HL-60/S4 (cell line): ENCODE measurements around the gene TTLL5.

Experiments used
- in situ Hi-C: fragments of 300-500 bp; cut with MboI; formaldehyde crosslinking; loops from 2 replicates; pipeline ENCODE4 v1.14.3; 2022; ENCODE audit warnings: low sequenced_read_pairs

Gene TTLL5

DNA sequence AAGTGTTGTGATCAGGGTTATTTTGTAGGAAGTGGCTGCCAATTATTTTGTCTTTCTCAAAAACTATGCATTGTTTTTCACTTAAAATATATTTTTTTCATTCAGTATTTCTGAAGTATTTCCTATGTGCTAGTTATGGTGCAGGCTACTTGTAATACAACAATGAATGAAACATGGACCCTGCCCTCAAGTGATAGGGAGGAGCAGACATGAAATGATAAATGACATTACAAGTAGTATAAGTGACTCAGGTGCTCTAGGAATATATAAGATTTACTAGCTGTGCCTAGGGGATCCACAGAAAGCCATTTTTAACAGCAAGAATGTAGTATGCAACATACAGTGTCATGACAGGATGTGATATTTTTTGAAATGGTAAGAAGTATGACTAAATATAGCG, 65.3 kb downstream of the TTLL5 start:
- in situ Hi-C loops: no loop called here

DNA sequence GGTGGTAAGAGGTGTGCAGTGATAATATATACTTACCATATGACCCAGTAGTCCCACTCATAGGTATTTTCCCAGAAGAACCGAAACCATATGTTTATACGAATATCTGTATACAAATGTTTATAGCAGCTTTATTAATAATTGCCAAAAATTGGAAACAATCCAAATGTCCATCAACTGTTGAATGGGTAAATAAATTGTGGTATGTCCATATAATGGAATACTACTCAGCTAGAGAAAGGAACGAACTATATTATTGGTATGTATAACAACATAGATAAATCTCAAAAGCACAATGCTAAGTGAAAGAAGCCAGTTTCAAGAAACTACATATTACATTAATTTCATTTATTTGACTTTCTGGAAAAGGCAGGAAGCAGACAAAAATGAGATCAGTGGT, 66.1 kb downstream of the TTLL5 start:
- in situ Hi-C loops: no loop called here

GRCh38 chr14:75732888-75733287, 71.8 kb downstream of the TTLL5 start:
- in situ Hi-C loops: no loop called here

DNA sequence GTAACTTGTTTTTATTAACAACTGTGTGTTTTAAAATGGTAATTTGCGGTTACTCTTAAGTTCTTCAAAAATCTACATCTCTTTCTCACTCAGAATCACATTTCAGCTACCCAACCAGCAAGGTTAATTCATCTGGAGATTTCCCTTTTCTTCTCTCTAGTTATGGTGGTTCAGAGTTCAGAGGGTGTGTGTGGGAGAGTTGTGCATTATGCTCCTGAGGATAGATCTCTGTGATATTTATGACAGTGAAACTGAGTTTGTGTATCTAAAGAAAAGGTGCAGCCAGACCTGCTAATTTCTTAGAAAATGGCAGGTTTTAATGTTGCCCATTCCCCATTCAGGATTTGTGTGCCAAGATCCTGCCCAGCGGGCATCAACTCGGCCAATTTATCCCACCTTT, 73.8 kb downstream of the TTLL5 start:
- in situ Hi-C loops: no loop called here

GRCh38 chr14:75736845-75737485, 75.9 kb downstream of the TTLL5 start:
- in situ Hi-C loops: no loop called here

- in situ Hi-C loops: no loop called here
Measured at GRCh38 chr14:75738192-75738591, 77.1 kb downstream of the TTLL5 start.

GRCh38 chr14:75742867-75743266, 81.8 kb downstream of the TTLL5 start:
- in situ Hi-C loops: no loop called here

GRCh38 chr14:75747899-75748298, 86.9 kb downstream of the TTLL5 start:
- in situ Hi-C loops: no loop called here

GRCh38 chr14:75748336-75748735, 87.3 kb downstream of the TTLL5 start:
- in situ Hi-C loops: no loop called here

DNA sequence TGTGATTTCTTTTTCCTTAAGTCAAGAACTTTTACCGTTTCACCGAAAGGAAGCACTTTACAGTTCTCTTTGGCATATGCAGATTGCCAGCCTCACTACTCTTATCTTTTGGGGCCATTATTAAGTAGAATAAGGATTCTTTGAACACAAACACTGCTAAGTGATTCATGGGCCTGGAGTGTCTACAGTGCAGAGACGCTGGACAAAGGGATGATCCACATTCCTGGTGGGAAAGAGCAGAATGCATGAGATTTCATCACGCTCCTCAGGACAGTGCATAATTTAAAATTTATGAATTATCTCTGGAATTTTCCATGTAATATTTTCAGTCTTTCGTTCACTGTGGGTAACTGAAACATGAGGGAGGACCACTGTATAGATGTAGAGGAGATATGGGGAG, 90.2 kb downstream of the TTLL5 start:
- in situ Hi-C loops: no loop called here

- in situ Hi-C loops: no loop called here
Measured at GRCh38 chr14:75752086-75752485, 91.0 kb downstream of the TTLL5 start.

DNA sequence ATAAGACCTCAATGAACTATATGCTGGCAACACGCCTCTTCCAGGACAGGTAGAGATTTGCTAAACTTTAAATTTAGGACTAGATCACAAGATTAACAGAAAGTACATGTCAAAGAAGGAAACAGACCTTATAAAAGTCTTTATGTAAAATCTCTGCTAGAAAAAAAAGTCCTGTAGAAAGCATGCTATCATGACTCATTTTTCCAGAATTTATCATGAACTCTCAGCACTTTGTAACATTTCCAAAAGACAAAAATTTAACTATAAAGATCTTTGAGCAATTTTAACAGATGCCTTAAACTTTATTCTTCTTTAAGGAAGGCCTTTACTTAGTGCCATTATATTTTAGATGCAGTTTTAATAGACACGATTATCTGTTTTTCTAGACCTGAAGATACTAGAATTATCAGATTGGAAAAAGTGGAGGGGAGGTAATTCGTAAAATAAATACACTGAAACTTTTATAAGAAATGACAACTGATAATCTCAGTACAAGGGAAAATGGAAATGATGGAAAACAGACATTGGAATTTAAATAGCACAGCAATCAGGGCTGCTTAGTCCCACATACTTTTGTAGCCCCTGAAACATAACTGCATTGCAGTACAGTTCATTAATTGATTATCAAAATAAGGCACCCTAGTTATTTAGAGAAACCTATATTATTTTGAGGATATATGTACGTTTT, 92.0 kb downstream of the TTLL5 start:
- in situ Hi-C loops: no loop called here

DNA sequence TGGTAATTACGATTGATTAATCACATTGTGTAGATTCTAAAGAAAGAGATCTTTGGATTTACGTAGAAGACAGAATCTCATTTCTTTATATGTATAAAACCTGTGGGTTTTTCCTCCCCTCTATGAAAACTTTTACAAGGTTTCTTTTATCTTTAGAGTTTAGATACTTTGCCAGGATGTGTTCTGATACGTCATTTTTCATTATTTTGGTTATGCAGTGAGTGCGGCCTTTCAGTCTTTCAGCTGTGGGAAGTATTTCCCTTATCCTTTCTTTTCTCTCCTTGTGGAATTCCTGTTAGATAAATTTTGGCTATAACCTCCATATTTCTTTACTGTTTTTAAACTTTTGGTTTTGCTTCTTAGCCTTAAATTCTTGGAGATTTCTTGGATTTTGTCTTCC, 92.7 kb downstream of the TTLL5 start:
- in situ Hi-C loops: no loop called here

- in situ Hi-C loops: no loop called here
Measured at GRCh38 chr14:75757644-75758402, 96.8 kb downstream of the TTLL5 start.

DNA sequence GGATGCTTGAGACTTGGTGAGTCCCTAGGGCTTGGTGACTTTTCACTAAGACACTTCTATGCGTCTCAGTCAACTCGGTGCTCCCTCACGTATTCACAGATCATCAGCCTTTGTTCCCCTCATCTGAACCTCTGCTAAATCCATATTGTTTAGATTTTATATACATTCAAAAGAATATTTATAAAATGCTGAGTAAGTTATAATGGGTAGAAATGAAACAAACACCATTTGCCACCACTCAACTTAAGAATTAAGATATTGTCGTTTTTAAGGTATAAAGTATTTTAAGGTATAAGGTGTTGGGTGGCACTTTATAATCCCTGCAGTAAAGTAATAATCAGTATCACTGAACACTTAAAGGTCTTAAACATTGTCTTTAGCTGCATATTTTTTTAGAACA, 103.0 kb downstream of the TTLL5 start:
- in situ Hi-C loops: no loop called here

GRCh38 chr14:75769047-75769685, 108.1 kb downstream of the TTLL5 start:
- in situ Hi-C loops: no loop called here

- in situ Hi-C loops: no loop called here
Measured at GRCh38 chr14:75770635-75771034, 109.6 kb downstream of the TTLL5 start.

DNA sequence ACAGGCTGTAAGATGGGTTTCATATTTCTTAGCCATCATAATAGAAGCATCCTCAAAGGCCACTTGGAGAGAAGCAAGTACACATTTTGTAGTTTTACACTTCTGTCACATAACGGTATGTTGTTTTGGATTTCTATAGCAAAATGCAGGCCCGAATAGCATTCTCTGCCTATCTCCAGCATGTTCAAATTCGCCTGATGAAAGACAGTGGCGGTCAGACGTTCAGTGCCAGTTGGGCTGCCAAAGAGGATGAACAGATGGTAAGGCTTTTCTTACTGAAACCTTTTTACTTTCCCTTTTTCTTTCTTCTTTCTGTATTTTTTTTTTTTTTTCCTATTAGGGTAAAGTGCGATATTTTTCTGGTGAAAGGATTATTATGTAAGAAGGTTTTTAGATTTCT, 110.5 kb downstream of the TTLL5 start:
- in situ Hi-C loops: no loop called here

- in situ Hi-C loops: no loop called here
Measured at GRCh38 chr14:75773046-75773445, 112.0 kb downstream of the TTLL5 start.

- in situ Hi-C loops: no loop called here
Measured at GRCh38 chr14:75781096-75781495, 120.0 kb downstream of the TTLL5 start.

DNA sequence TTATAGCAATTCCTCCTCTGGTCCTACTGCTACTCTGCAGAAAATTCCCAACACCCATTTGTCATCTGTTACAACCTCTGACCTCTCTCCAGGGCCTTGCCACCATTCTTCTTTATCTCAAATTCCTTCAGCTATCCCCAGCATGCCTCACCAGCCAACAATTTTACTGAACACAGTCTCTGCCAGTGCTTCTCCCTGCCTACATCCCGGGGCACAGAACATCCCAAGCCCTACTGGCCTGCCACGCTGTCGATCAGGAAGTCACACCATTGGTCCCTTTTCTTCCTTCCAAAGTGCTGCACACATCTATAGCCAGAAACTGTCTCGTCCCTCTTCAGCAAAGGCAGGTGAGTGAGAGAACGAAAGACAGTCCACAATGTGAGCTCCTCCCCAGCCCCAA, 122.1 kb downstream of the TTLL5 start:
- in situ Hi-C loops: no loop called here
